HUES64 (cell line): ENCODE results near the gene PAPSS1.

ENCODE experiments used
- H3K27ac ChIP-seq: 2 replicates; pipeline ENCODE4 v1.7.0; 2013; ENCODE audit warnings: low read depth, low read length, inconsistent platforms
- H3K27me3 ChIP-seq: 2 replicates; pipeline ENCODE4 v1.6.1; 2013; ENCODE audit warnings: mild to moderate bottlenecking, low read length; ENCODE audit not compliant: insufficient read depth
- H3K36me3 ChIP-seq: 2 replicates; pipeline ENCODE4 v1.6.1; 2013; ENCODE audit warnings: mild to moderate bottlenecking, low read length; ENCODE audit not compliant: insufficient read depth
- H3K4me1 ChIP-seq: 2 replicates; pipeline ENCODE4 v1.6.1; 2013; ENCODE audit warnings: mild to moderate bottlenecking, low read length, moderate library complexity; ENCODE audit not compliant: insufficient read depth
- H3K4me3 ChIP-seq: 2 replicates; pipeline ENCODE4 v1.5.1; 2013; ENCODE audit warnings: mild to moderate bottlenecking, low read length, moderate library complexity
- H3K9ac ChIP-seq: 2 replicates; pipeline ENCODE4 v1.6.1; 2013; ENCODE audit warnings: mild to moderate bottlenecking, low read depth, low read length
- H3K9me3 ChIP-seq: 2 replicates; pipeline ENCODE4 v1.6.1; 2013; ENCODE audit warnings: low read depth, low read length; ENCODE audit not compliant: insufficient read depth
- WGBS: fragments of 150-250, 120-280 bp; methylation state at CpG from one replicate; pipeline ENCODE4 v1.1.7; 2013; ENCODE audit warnings: missing lambda C conversion rate; 5-methylcytosine and 5-hydroxymethylcytosine counted together

Gene PAPSS1

DNA sequence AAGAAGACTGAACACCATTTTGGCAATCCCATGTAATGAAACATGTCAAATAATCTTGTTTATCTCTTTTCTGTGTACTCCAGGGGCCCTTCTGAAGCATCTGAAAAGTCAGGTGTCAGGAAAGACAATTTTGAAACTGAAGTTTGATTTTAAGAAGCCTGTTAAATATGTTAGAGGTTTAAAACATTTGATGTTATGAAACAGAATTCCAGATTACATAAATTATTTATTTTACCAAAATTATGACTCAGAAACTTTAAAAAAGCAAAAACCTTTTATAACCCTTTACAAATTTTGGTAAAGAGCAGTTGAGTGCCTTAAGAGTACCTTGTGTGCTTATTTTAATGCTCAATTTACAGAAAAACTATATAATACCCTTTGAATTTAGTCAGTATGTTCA lies 130.8 kb downstream of the PAPSS1 start:
- Histone ChIP-seq H3K9me3 (peaks cover 25% of the 10 kb centered on the region), H3K36me3 (no peaks in the 10 kb centered on the region), H3K9ac (no peak overlapping the region), H3K27ac (no peak overlapping the region), H3K27me3 (no peaks in the 10 kb centered on the region), H3K4me3 (no peak overlapping the region), H3K4me1 (no peaks in the 10 kb centered on the region)

GRCh38 chr4:107586371-107586770 lies 133.7 kb downstream of the PAPSS1 start:
- no peaks in the 10 kb centered on the region for H3K36me3 ChIP-seq

GRCh38 chr4:107579099-107579498 lies 140.9 kb downstream of the PAPSS1 start:
- Histone ChIP-seq H3K4me3 (no peak overlapping the region), H3K27me3 (no peaks in the 10 kb centered on the region), H3K36me3 (no peaks in the 10 kb centered on the region), H3K27ac (no peak overlapping the region), H3K9me3 (no peaks in the 10 kb centered on the region), H3K9ac (no peak overlapping the region), H3K4me1 (no peaks in the 10 kb centered on the region)
- 96% methylated on average over 13 of the region's 13 CpGs for WGBS

More at GRCh38 chr4:107586371-107586770, 133.7 kb downstream of the PAPSS1 start:
- Histone ChIP-seq H3K27me3 (no peaks in the 10 kb centered on the region), H3K9ac (no peak overlapping the region), H3K9me3 (peaks cover 25% of the 10 kb centered on the region), H3K4me1 (no peaks in the 10 kb centered on the region), H3K4me3 (no peak overlapping the region), H3K27ac (no peak overlapping the region)
- 76% methylated on average over 4 of the region's 4 CpGs for WGBS

GRCh38 chr4:107578321-107578720 lies 141.7 kb downstream of the PAPSS1 start:
- H3K4me1 ChIP-seq: no peaks in the 10 kb centered on the region
- no peaks in the 10 kb centered on the region for H3K9me3 ChIP-seq
- H3K36me3 ChIP-seq: no peaks in the 10 kb centered on the region
- no peak overlapping the region for H3K27ac ChIP-seq
- H3K27me3 ChIP-seq: no peaks in the 10 kb centered on the region
- H3K4me3 ChIP-seq: no peak overlapping the region
- 87% methylated on average over 2 of the region's 2 CpGs for WGBS
- H3K9ac ChIP-seq: no peak overlapping the region

GRCh38 chr4:107577743-107578142 lies 142.3 kb downstream of the PAPSS1 start:
- H3K36me3 ChIP-seq: no peaks in the 10 kb centered on the region
- no peaks in the 10 kb centered on the region for H3K9me3 ChIP-seq
- H3K27me3 ChIP-seq: no peaks in the 10 kb centered on the region
- no peak overlapping the region for H3K9ac ChIP-seq
- no peak overlapping the region for H3K27ac ChIP-seq
- H3K4me1 ChIP-seq: no peaks in the 10 kb centered on the region
- WGBS: 80% methylated on average over 1 of the region's 3 CpGs
- H3K4me3 ChIP-seq: no peak overlapping the region

- Histone ChIP-seq H3K9ac (no peak overlapping the region), H3K4me1 (no peaks in the 10 kb centered on the region), H3K27me3 (no peaks in the 10 kb centered on the region), H3K9me3 (no peaks in the 10 kb centered on the region), H3K36me3 (no peaks in the 10 kb centered on the region), H3K27ac (no peak overlapping the region), H3K4me3 (no peak overlapping the region)
- WGBS: 93% methylated on average over 10 of the region's 10 CpGs
Measured at GRCh38 chr4:107575243-107575642, 144.8 kb downstream of the PAPSS1 start.

GRCh38 chr4:107572281-107572680 lies 147.8 kb downstream of the PAPSS1 start:
- H3K9ac ChIP-seq: no peak overlapping the region
- H3K27me3 ChIP-seq: no peaks in the 10 kb centered on the region
- H3K9me3 ChIP-seq: no peaks in the 10 kb centered on the region
- no peaks in the 10 kb centered on the region for H3K36me3 ChIP-seq
- WGBS: no CpG with 5 or more reads among the region's 2 CpGs
- H3K27ac ChIP-seq: no peak overlapping the region
- no peaks in the 10 kb centered on the region for H3K4me1 ChIP-seq
- H3K4me3 ChIP-seq: no peak overlapping the region

- Histone ChIP-seq H3K36me3 (no peaks in the 10 kb centered on the region), H3K27me3 (no peaks in the 10 kb centered on the region), H3K9me3 (no peaks in the 10 kb centered on the region), H3K9ac (no peak overlapping the region), H3K27ac (no peak overlapping the region), H3K4me1 (no peaks in the 10 kb centered on the region), H3K4me3 (no peak overlapping the region)
- 95% methylated on average over 2 of the region's 2 CpGs for WGBS
Measured at GRCh38 chr4:107570952-107571351, 149.1 kb downstream of the PAPSS1 start.

- no peak overlapping the region for H3K4me3 ChIP-seq
- peaks cover 10% of the 10 kb centered on the region; the same call in 1 of the 2 replicates for H3K4me1 ChIP-seq
- no peak overlapping the region for H3K9ac ChIP-seq
- 0 out of 2 replicates have a peak overlapping the region, but pooled peaks have one; percentile 10 for H3K27ac ChIP-seq
- peaks cover 4% of the 10 kb centered on the region; the same call in 1 of the 2 replicates for H3K9me3 ChIP-seq
- 52% methylated on average over 5 of the region's 5 CpGs for WGBS
- no peaks in the 10 kb centered on the region for H3K36me3 ChIP-seq
- no peaks in the 10 kb centered on the region for H3K27me3 ChIP-seq
Measured at GRCh38 chr4:107564326-107564725, 155.7 kb downstream of the PAPSS1 start.
